HL-60 (cell line): ENCODE measurements around the gene CCP110.

Experiments
- CTCF ChIP-seq: IDR thresholded peaks from one replicate; pipeline ENCODE4 v1.5.1; 2011; ENCODE audit warnings: low read length, control low read depth, inconsistent platforms; ENCODE audit not compliant: insufficient read depth
- GABPA ChIP-seq: IDR thresholded peaks from 2 replicates; pipeline ENCODE4 v1.6.1; 2012; ENCODE audit warnings: low read depth
- POLR2AphosphoS5 ChIP-seq: IDR thresholded peaks from 2 replicates; pipeline ENCODE4 v1.6.1; 2012; ENCODE audit warnings: low read depth
- REST ChIP-seq: IDR thresholded peaks from 2 replicates; pipeline ENCODE4 v1.6.1; 2012; ENCODE audit warnings: low read depth; ENCODE audit not compliant: insufficient replicate concordance

GRCh38 chr16:19478505-19478904 is 45.2 kb upstream of the CCP110 start:
- TF ChIP-seq CTCF (no peak), POLR2AphosphoS5 (no peak), REST (no peak), GABPA (no peak)
